Stimulated activated CD4-positive, alpha-beta T cell treated with anti-CD3 and anti-CD28 coated beads, TNF-alpha, amount 100 ng/mL, for 48 hours (primary cell): Measurements from ENCODE around the gene C6orf47.

Experiments used
- DNase-seq, 3 donors: peaks; one replicate each; pipeline ENCODE4 v3.0.0-alpha.2; 2020; ENCODE audit warnings: low read depth in 3 of 3

C6orf47 gene

GRCh38 chr6:31661262-31662123 lies 915 bp upstream of the C6orf47 start:
- no peak for DNase-seq

- no peak for DNase-seq
These were observed 763 bp downstream of the C6orf47 start for GRCh38 chr6:31659649-31660380.

- no peak for DNase-seq
These were observed 1.5 kb downstream of the C6orf47 start for GRCh38 chr6:31658983-31659648.

- DNase-seq: no peak
These were observed 2.4 kb downstream of the C6orf47 start for GRCh38 chr6:31658158-31658688.

- no peak for DNase-seq
These were observed 3.0 kb downstream of the C6orf47 start for GRCh38 chr6:31657406-31658157.

- DNase-seq: no peak
These were observed 5.0 kb downstream of the C6orf47 start, which contains the start of gene APOM for GRCh38 chr6:31655349-31656237. APOM (plus strand) TSS chr6:31655894; CDS start chr6:31655967, 73 bp downstream.

- DNase-seq: no peak
These were observed 5.8 kb downstream of the C6orf47 start for GRCh38 chr6:31654574-31655348.

- DNase-seq: peak; percentile 71 to 79 (median 78)
These were observed 7.5 kb downstream of the C6orf47 start for GRCh38 chr6:31652925-31653724.

GRCh38 chr6:31651602-31652191 lies 8.9 kb downstream of the C6orf47 start:
- DNase-seq: no peak

- DNase-seq: no peak
These were observed 15.3 kb downstream of the C6orf47 start for GRCh38 chr6:31645325-31645724.

- no peak for DNase-seq
These were observed 16.6 kb downstream of the C6orf47 start for GRCh38 chr6:31643818-31644454.

- DNase-seq: no peak
These were observed 17.6 kb downstream of the C6orf47 start for GRCh38 chr6:31642798-31643570.

- DNase-seq: no peak
These were observed 19.2 kb downstream of the C6orf47 start for GRCh38 chr6:31641370-31641769.

GRCh38 chr6:31640612-31641011 lies 20.0 kb downstream of the C6orf47 start:
- DNase-seq: no peak

- DNase-seq: no peak
These were observed 21.1 kb downstream of the C6orf47 start for GRCh38 chr6:31639449-31639861.

- no peak for DNase-seq
These were observed 21.5 kb downstream of the C6orf47 start for GRCh38 chr6:31639043-31639442.
